CD4-positive, alpha-beta T cell treated with Interleukin-4 for 1 hour (primary cell): Measurements from ENCODE around the gene COX8A.
A peak's percentile ranks its signal among the peaks of the same experiment; 100 is the strongest.
"Not testable (repeated sequence)": the region's sequence is repeated elsewhere in the genome, so short reads cannot be mapped to it uniquely, and the experiment has no call there.

Source experiments
- DNase-seq, 2 donors: peaks; one replicate each; pipeline ENCODE4 v3.0.0-alpha.2; 2020 to 2022

The COX8A gene

GRCh38 chr11:63970902-63971301 lies 3.5 kb upstream of the COX8A start:
- no peak for DNase-seq

DNA sequence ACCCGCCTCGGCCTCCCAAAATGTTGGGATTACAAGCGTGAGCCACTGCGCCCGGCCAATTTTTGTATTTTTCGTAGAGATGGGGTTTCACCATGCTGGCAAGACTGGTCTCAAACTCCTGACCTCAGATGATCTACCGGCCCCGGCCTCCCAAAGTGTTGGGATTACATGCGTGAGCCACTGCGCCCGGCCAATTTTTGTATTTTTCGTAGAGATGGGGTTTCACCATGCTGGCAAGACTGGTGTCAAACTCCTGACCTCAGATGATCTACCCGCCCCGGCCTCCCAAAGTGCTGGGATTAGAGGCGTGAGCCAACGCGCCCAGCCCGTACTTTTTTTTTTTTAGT lies 535 bp upstream of the COX8A start:
- not testable (repeated sequence) for DNase-seq

DNA sequence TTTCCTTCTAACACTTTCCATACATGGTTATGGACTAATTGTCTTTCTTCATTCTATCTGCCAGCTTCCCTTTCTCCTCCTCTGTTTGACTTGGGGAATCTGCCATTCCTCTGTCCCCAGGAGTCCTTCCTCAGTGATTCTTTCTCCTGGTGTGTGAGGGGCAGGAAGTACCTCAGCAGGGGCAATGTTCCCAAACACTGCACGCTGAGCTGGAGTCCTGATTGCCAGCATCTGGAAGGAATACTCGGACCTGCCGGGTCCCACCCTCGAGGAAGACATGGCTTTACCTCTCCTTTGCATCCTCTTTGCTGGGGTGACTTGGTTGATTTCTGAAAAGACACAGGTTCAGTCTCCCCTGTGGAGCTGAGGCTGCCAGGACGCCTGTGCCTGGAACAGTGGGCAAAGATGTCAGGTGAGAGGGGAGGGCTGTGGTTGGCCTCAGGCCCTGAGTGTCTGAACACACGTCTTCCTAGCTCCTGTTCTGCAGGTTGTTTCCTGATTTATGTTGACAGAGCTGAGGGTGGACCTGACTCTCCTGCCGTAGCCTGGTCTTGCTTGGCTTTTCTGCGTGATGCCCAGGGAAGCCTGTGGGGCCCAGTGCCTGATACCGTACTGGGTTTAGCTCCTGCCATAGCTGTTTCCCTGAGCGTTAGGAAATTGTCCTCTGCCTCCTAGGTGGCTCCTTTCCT lies 4.3 kb downstream of the COX8A start:
- no peak for DNase-seq

DNA sequence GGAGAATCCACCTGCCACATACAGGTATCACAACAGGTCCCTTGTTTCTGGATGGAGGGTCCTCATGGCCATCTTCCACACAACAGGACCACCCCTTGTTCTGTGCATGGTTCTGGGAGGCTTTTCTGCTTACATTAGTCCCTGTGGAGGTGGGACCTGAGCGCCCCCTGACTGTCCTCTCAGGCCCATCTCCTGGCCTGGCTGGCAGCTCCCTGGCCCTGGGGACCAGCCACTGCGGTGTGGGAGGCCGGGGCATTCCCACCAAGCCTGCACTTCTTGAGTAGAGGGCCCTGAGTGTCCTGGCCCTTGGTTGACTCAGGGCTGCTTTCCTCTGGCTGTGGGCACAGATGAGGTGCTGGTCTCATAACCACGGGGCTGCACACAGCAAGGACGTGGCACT lies 5.0 kb downstream of the COX8A start:
- no peak for DNase-seq

DNA sequence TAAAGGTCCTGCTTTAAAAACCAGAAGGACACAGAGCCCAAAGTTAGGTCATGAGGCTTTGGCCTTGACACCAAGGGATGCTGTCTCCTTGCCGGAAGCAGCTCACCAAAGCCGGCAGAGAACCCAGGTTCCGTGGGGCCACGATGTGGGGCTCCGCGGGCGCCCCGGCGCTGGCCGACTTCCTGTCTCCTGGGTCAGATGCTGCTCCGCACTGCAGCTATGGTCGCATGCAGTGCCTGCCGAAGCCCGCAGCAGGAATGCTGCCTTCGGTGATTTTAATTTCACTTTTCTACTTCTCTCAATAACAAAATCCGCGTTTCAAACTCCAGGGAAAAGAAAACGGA lies 11.4 kb downstream of the COX8A start:
- peak; percentile 69 to 74 for DNase-seq

GRCh38 chr11:63986156-63986931 lies 11.9 kb downstream of the COX8A start, which contains the start of gene OTUB1:
TSS of gene OTUB1 (plus strand) at chr11:63986438. CDS start at chr11:63986457, 19 bp downstream.
- DNase-seq, result peak; percentile 87 to 88

DNA sequence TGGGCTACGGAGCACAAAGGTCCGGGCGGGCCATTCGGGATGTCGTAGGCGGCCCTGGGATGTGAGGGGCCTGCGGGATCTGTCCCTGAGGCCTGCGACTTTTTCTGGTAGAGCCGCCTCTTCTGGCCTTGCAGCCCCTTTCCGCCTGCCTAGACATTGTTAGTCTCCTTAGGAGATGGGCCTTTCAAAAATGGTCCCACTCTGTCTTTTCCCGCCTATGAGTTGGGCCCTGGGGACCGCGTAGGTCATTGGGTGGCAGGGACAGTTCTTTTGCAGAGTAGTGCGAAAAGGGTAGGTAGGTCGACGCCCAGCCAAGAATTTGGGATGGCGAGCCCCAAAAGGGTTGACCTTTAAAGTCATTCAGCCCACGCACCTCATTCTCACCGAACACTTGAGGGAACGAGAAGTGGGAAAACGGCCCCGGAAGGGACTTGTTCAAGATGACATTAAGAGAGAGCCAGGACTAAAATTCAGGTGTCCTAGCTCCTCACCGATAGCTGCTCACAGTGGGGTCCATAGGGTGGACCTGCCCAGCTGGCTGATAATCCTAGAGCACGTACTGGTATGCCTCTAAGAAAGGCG lies 12.6 kb downstream of the COX8A start:
- no peak for DNase-seq

GRCh38 chr11:63991558-63991957 lies 17.1 kb downstream of the COX8A start:
- no peak for DNase-seq

DNA sequence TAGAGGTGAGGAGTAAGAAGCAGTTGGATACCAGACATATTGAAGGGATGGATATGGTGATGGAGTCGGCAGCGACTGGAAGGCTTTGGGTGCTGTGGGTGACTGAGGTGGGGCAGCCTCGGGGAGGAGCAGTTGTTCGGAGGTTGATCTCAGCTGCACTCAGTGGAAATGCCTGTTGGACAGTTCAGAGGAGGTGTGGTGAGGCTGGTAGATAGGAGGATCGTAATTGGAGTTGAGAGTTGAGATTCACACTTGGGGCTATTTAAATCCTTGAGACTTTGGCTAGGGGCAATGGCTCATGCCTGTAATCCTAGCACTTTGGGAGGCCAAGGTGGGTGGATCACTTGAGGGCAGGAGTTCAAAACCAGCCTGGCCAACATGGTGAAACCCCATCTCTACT lies 18.7 kb downstream of the COX8A start:
- no peak for DNase-seq

GRCh38 chr11:63993993-63994392 lies 19.6 kb downstream of the COX8A start:
- DNase-seq, result no peak

GRCh38 chr11:63996512-63996911 lies 22.1 kb downstream of the COX8A start:
- DNase-seq, result no peak

DNA sequence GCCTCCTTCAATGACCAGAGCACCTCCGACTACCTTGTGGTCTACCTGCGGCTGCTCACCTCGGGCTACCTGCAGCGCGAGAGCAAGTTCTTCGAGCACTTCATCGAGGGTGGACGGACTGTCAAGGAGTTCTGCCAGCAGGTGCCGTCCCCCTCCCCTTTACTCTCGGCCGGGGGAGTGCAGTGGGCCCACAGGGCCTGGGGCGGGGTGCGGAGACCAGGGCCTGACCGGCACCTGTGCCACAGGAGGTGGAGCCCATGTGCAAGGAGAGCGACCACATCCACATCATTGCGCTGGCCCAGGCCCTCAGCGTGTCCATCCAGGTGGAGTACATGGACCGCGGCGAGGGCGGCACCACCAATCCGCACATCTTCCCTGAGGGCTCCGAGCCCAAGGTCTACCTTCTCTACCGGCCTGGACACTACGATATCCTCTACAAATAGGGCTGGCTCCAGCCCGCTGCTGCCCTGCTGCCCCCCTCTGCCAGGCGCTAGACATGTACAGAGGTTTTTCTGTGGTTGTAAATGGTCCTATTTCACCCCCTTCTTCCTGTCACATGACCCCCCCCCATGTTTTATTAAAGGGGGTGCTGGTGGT lies 22.8 kb downstream of the COX8A start:
- DNase-seq, result no peak

GRCh38 chr11:63997801-63998337 lies 23.4 kb downstream of the COX8A start:
- no peak for DNase-seq

GRCh38 chr11:63998558-63999348 lies 24.3 kb downstream of the COX8A start:
- DNase-seq, result no peak

- DNase-seq, result peak; percentile 49 to 65
Measured at GRCh38 chr11:63999349-64000025, 25.1 kb downstream of the COX8A start.

GRCh38 chr11:64000026-64000739 lies 25.8 kb downstream of the COX8A start:
- DNase-seq, result peak; percentile 72 to 75

DNA sequence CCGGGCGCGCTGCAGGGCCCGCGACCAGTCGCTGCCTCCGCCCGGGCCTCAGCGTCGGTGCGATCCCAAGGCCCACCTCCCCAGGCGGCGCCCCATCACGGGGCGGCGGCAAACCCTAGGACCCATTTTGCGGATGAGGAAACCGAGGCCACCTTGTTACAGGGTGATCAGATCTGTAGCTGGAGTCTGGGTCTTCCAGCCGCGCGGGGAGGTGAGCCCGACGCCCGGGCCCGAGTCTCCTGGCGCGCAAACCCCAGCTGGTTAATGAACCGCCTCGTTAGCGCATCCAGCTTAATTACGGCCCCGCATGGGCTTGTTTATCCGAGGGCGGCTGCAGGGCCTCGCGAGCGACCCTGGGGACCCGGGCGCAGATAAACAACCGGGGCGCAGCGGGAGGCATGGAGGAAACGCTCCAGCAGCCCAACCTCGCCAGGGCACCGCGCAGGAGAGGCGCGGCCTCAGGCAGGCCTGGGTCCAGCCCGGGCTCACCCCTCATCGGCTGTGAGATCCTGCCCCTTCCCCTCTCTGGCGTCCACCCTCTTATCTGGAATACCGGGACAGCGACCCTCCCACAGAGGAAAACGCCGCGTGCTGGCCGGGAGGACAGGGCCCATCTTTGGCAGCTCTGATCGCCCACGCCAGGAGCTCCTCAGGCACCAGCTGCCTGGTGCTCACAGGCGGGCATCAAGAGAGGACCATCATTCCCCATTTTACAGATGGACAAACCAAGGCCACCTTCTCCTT lies 26.5 kb downstream of the COX8A start:
- DNase-seq, result no peak

DNA sequence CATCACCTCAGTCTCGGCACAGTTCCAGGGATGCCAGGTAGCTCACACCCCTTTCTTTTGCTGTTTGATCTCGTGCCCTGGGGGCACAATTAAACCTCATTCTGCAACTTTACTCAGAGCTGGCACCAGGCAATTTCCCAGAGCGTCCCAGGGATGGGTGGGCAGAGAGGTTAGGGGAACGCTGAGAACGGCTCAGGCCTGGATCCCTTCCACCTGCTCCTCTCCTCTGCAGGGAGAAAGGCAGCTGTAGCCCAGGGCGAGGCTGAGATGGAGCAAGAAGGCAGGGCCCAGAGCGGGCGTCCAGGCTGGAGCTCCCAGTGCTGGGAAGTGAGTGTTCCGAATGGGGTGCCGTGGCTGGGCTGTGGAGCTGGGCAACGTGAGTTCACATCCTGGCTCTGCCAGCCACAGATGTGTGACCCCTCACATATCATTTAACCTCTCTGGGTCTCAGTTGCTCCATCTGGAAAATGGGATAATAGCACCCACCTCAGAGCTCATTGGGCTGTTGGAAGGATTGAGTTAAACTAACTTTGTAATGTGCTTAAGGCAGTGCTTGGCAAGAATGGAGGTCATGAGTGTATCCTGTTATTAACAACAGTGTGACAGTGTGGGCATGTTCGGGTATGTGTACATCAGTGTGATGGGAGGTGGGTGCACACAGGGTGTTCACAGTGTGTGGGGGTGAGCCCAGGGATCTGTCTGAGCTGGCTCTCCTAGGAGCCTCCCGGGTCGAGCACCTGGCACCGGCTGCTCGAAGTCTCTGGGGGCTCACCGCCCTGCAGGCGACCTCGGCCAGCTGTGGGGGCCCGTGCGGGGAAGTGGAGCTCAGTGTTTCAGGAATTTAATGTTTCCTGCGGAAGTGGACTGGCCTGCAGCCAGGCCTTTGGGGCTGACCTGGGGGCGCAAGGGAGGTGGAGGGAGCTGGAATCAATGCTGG lies 27.3 kb downstream of the COX8A start:
- no peak for DNase-seq

- no peak for DNase-seq
Measured at GRCh38 chr11:64003807-64004589, 29.6 kb downstream of the COX8A start.
